Thoracic aorta (tissue), 2 donors: ENCODE data around the gene BICD1. TPM values are rescaled to one million over a fixed set of nuclear protein-coding genes. Genes with fewer than 3 reads are reported as not detected.

ENCODE experiments used
- ATAC-seq: fragments of 150-250 bp; one replicate; pipeline ENCODE4 v1.8.0; 2017; ENCODE audit warnings: low read depth; ENCODE audit not compliant: insufficient number of reproducible peaks, low FRiP score
- DNase-seq: peaks from one replicate; pipeline ENCODE4 v3.0.0-alpha.2; 2020; ENCODE audit warnings: low spot score
- H3K27ac ChIP-seq, 2 donors: fragments of 200-600 bp; sonication (generic); 1 replicate in 1 of 2; 2 replicates in 1 of 2; pipeline ENCODE4 v1.5.1; 2016; ENCODE audit warnings: mild to moderate bottlenecking in 2 of 2, moderate library complexity in 2 of 2
- H3K27me3 ChIP-seq: fragments of 200-600 bp; sonication (generic); replicated peaks from 2 replicates; pipeline ENCODE4 v1.6.0; 2016; ENCODE audit warnings: mild to moderate bottlenecking; ENCODE audit not compliant: insufficient read depth
- H3K36me3 ChIP-seq: fragments of 200-600 bp; sonication (generic); one replicate; pipeline ENCODE4 v1.5.1; 2016
- H3K4me1 ChIP-seq, 2 donors: fragments of 200-600 bp; sonication (generic); 1 replicate in 1 of 2; 2 replicates in 1 of 2; pipeline versions ENCODE4 v1.5.1 to v1.6.0; 2016; ENCODE audit warnings: low read depth in 2 of 2, mild to moderate bottlenecking in 1 of 2; ENCODE audit not compliant: control insufficient read depth in 1 of 2
- H3K4me3 ChIP-seq: fragments of 200-600 bp; sonication (generic); 2 replicates; pipeline ENCODE4 v1.5.1; 2016; ENCODE audit warnings: mild to moderate bottlenecking
- H3K9me3 ChIP-seq: fragments of 200-600 bp; sonication (generic); 2 replicates; pipeline ENCODE4 v1.5.1; 2016
- CTCF ChIP-seq: fragments of 200-600 bp; sonication (generic); IDR thresholded peaks from one replicate; pipeline ENCODE4 v1.5.1; 2019; ENCODE audit warnings: antibody characterized with exemption
- total RNA-seq, 2 donors: library from RNA; depleted of rRNA; stranded (reverse); fragments of >200 nt; gene quantifications; one replicate each; pipeline versions ENCODE4 v1.1.0 to v1.2.3, GENCODE V29; 2016

BICD1 gene
- total RNA-seq, 2 donors from 2014 or later: 18.7 to 44.7 TPM

- H3K4me1 ChIP-seq: no peaks in the 10 kb centered on the region
- no peak for ATAC-seq
- H3K4me3 ChIP-seq: no peak overlapping the region
- no peaks in the 10 kb centered on the region for H3K36me3 ChIP-seq
- H3K27me3 ChIP-seq: no peaks in the 10 kb centered on the region
- H3K9me3 ChIP-seq: no peaks in the 10 kb centered on the region
- no peak for DNase-seq
- H3K27ac ChIP-seq: no peak overlapping the region
- no peak for TF ChIP-seq CTCF
Observed at GRCh38 chr12:32171211-32171610, 64.6 kb downstream of the BICD1 start.

GRCh38 chr12:32176606-32177005, 70.0 kb downstream of the BICD1 start:
- Histone ChIP-seq H3K9me3 (no peaks in the 10 kb centered on the region), H3K27me3 (no peaks in the 10 kb centered on the region), H3K27ac (no peak overlapping the region), H3K36me3 (no peaks in the 10 kb centered on the region), H3K4me1 (no peaks in the 10 kb centered on the region), H3K4me3 (no peak overlapping the region)
- ATAC-seq (no peak), DNase-seq (no peak)
- no peak for TF ChIP-seq CTCF

- no peaks in the 10 kb centered on the region for H3K9me3 ChIP-seq
- no peak for TF ChIP-seq CTCF
Observed at GRCh38 chr12:32178341-32179010, 71.8 kb downstream of the BICD1 start.

GRCh38 chr12:32179011-32179395, 72.4 kb downstream of the BICD1 start:
- H3K27me3 ChIP-seq: no peaks in the 10 kb centered on the region
- H3K27ac ChIP-seq: no peak overlapping the region
- no peaks in the 10 kb centered on the region for H3K9me3 ChIP-seq
- H3K36me3 ChIP-seq: no peaks in the 10 kb centered on the region
- ATAC-seq: no peak
- no peak overlapping the region for H3K4me3 ChIP-seq
- H3K4me1 ChIP-seq: no peaks in the 10 kb centered on the region
- DNase-seq: no peak
- TF ChIP-seq CTCF: no peak

More at GRCh38 chr12:32178341-32179010, 71.8 kb downstream of the BICD1 start:
- Histone ChIP-seq H3K27me3 (no peaks in the 10 kb centered on the region), H3K27ac (no peak overlapping the region), H3K4me1 (no peaks in the 10 kb centered on the region), H3K36me3 (no peaks in the 10 kb centered on the region), H3K4me3 (no peak overlapping the region)
- no peak for ATAC-seq
- DNase-seq: no peak

GRCh38 chr12:32181498-32182175, 75.0 kb downstream of the BICD1 start:
- ATAC-seq: no peak
- no peak for TF ChIP-seq CTCF
- Histone ChIP-seq H3K36me3 (no peaks in the 10 kb centered on the region), H3K4me3 (no peak overlapping the region), H3K9me3 (no peaks in the 10 kb centered on the region), H3K4me1 (no peaks in the 10 kb centered on the region), H3K27me3 (no peaks in the 10 kb centered on the region), H3K27ac (no peak overlapping the region)
- no peak for DNase-seq
